GM19328 (cell line): Measurements from ENCODE around the gene TES.
"Not testable (repeated sequence)": the region's sequence is repeated elsewhere in the genome, so short reads cannot be mapped to it uniquely, and the experiment has no call there.

Experiments used
- ATAC-seq: cut with Tn5 transposase; IDR thresholded peaks from one replicate; pipeline ENCODE4 v1.9.1; 2021; ENCODE audit warnings: mild to moderate bottlenecking, moderate library complexity; ENCODE audit not compliant: unreplicated experiment

Gene TES

GRCh38 chr7:116210345-116211005 is at the start of gene TES:
Gene TES (plus strand): TSS chr7:116210539. CDS start chr7:116210708, 169 bp downstream.
- peak; percentile 83 for ATAC-seq

- ATAC-seq = no peak
Measured at GRCh38 chr7:116161728-116162127, 48.6 kb upstream of the TES start.

GRCh38 chr7:116162254-116162653 is 48.1 kb upstream of the TES start:
- ATAC-seq = no peak

GRCh38 chr7:116162992-116163391 is 47.3 kb upstream of the TES start:
- ATAC-seq = no peak

- no peak for ATAC-seq
Measured at GRCh38 chr7:116164552-116165306, 45.6 kb upstream of the TES start.

GRCh38 chr7:116165717-116166116 is 44.6 kb upstream of the TES start:
- ATAC-seq = peak; percentile 55

- ATAC-seq = no peak
Measured at GRCh38 chr7:116166156-116166555, 44.2 kb upstream of the TES start.

- no peak for ATAC-seq
Measured at GRCh38 chr7:116167177-116167576, 43.2 kb upstream of the TES start.

GRCh38 chr7:116169060-116169459 is 41.3 kb upstream of the TES start:
- no peak for ATAC-seq

- no peak for ATAC-seq
Measured at GRCh38 chr7:116170180-116170579, 40.2 kb upstream of the TES start.

- ATAC-seq = no peak
Measured at GRCh38 chr7:116171094-116171493, 39.2 kb upstream of the TES start.

- ATAC-seq = no peak
Measured at GRCh38 chr7:116172353-116172752, 38.0 kb upstream of the TES start.

GRCh38 chr7:116173051-116174028 is 37.0 kb upstream of the TES start:
- no peak for ATAC-seq

GRCh38 chr7:116175095-116175494 is 35.2 kb upstream of the TES start:
- ATAC-seq = not testable (repeated sequence)

- ATAC-seq = no peak
Measured at GRCh38 chr7:116176226-116176625, 34.1 kb upstream of the TES start.

GRCh38 chr7:116177009-116177408 is 33.3 kb upstream of the TES start:
- ATAC-seq = no peak

GRCh38 chr7:116180302-116180701 is 30.0 kb upstream of the TES start:
- peak; percentile 83 for ATAC-seq

GRCh38 chr7:116182023-116182422 is 28.3 kb upstream of the TES start:
- ATAC-seq = no peak

GRCh38 chr7:116185450-116185849 is 24.9 kb upstream of the TES start:
- no peak for ATAC-seq

- no peak for ATAC-seq
Measured at GRCh38 chr7:116185956-116186355, 24.4 kb upstream of the TES start.

- no peak for ATAC-seq
Measured at GRCh38 chr7:116187400-116187799, 22.9 kb upstream of the TES start.
